ENCODE results near the gene RAI14. TPM values are rescaled to one million over a fixed set of nuclear protein-coding genes. Genes with fewer than 3 reads are reported as not detected.

RAI14 gene
- total RNA-seq, 1 donor from 2014 or later: 260 TPM

DNA sequence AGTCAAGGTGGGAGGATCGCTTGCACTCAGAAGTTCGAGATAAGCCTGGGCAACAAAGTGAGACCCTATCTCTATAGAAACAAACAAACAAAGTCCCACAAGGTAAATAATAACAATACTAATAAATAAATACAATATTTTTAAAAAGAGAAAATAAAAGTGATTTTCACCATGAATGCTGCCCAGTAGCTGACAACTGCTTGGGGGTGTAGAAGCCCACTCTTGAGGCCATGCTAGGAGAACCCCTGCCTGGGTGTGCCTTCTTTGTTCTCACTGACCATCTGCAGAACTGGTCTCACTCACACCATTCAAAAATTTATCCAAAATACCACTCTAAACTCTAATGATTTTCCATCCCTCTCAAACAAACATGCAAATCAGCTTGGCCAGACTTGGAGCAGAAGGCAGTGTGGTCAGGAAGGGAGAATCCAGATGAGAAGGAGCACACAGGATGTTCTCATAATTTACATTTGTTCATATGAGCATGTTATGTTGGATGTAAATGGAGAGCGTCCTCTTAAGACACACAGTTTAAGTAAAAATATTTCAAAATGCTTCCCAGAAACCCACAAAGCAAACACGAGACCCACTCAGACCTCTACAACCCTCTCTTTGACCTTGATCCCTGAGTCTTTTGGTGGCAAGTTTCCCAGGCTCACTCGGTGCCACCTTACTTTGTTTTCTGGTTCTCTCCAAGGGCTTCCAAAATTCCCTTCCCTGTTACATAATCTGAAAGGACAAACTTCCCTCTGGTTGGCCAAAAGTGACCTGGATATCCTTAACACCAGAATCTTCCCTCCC, 7.9 kb upstream of the RAI14 start:
- Mint-ChIP-seq H3K4me3 (ENCODE audit: unreplicated experiment) (no peak overlapping the region), H3K27me3 (ENCODE audit: low read depth) (no peaks in the 10 kb centered on the region), H3K27ac (ENCODE audit: unreplicated experiment) (peak overlapping the region; percentile 76), H3K4me1 (ENCODE audit: low read depth) (peaks cover 39% of the 10 kb centered on the region), H3K9me3 (ENCODE audit: low read depth) (peaks cover 9% of the 10 kb centered on the region), H3K36me3 (ENCODE audit: low read depth) (peaks cover 3% of the 10 kb centered on the region)
- no peak for DNase-seq (ENCODE audit: low spot score)
- TF ChIP-seq, protein P1, sequence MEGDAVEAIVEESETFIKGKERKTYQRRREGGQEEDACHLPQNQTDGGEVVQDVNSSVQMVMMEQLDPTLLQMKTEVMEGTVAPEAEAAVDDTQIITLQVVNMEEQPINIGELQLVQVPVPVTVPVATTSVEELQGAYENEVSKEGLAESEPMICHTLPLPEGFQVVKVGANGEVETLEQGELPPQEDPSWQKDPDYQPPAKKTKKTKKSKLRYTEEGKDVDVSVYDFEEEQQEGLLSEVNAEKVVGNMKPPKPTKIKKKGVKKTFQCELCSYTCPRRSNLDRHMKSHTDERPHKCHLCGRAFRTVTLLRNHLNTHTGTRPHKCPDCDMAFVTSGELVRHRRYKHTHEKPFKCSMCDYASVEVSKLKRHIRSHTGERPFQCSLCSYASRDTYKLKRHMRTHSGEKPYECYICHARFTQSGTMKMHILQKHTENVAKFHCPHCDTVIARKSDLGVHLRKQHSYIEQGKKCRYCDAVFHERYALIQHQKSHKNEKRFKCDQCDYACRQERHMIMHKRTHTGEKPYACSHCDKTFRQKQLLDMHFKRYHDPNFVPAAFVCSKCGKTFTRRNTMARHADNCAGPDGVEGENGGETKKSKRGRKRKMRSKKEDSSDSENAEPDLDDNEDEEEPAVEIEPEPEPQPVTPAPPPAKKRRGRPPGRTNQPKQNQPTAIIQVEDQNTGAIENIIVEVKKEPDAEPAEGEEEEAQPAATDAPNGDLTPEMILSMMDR (IDR thresholded peaks at IDR 0.05): no peak

DNA sequence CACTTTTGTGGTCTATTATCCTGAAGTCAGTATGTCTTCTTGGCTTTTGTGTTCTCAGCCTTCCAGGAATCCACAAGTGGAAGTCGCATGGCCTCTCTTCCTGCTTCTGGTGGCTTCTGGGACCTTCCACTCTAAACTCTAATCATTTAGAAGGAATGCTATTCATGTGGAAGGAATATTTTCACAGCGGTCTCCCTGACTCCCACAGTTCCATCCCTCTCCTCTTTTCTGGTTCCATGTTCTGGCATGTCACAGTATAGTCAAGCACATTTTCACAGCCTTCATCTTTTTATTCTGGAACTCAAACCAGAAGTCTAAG, 7.3 kb upstream of the RAI14 start:
- Mint-ChIP-seq H3K27me3 (ENCODE audit: low read depth) (no peaks in the 10 kb centered on the region), H3K4me3 (ENCODE audit: unreplicated experiment) (no peak overlapping the region), H3K27ac (ENCODE audit: unreplicated experiment) (peak overlapping the region; percentile 76), H3K36me3 (ENCODE audit: low read depth) (peaks cover 3% of the 10 kb centered on the region), H3K9me3 (ENCODE audit: low read depth) (peaks cover 9% of the 10 kb centered on the region), H3K4me1 (ENCODE audit: low read depth) (peaks cover 44% of the 10 kb centered on the region)
- DNase-seq (ENCODE audit: low spot score): no peak
- TF ChIP-seq, protein P1 (IDR thresholded peaks at IDR 0.05): no peak

DNA sequence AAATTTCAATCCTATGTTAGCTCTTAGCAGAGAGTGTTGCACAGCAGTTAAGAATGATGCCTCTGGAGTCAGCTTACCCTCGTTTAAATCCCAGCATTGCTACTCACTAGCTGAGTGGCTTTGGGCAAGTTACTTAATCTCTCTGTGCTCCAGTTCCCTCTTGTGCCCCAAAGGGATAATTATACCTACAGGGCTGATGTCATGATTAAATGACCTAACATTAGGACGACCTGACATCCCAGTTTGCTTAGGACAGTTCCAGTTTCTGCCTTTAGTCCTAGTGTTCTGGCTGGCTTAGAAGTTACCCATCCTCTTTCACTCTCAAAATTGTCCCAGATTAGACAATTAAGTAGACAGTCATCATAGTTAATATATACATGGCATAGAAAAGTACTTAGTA, 4.3 kb upstream of the RAI14 start:
- no peak overlapping the region for H3K27ac Mint-ChIP-seq (ENCODE audit: unreplicated experiment)
- no peaks in the 10 kb centered on the region for H3K9me3 Mint-ChIP-seq (ENCODE audit: low read depth)
- H3K4me1 Mint-ChIP-seq (ENCODE audit: low read depth): peaks cover 54% of the 10 kb centered on the region
- H3K4me3 Mint-ChIP-seq (ENCODE audit: unreplicated experiment): no peak overlapping the region
- TF ChIP-seq, protein P1 (IDR thresholded peaks at IDR 0.05): no peak
- no peak for DNase-seq (ENCODE audit: low spot score)
- no peaks in the 10 kb centered on the region for H3K27me3 Mint-ChIP-seq (ENCODE audit: low read depth)
- no peaks in the 10 kb centered on the region for H3K36me3 Mint-ChIP-seq (ENCODE audit: low read depth)

DNA sequence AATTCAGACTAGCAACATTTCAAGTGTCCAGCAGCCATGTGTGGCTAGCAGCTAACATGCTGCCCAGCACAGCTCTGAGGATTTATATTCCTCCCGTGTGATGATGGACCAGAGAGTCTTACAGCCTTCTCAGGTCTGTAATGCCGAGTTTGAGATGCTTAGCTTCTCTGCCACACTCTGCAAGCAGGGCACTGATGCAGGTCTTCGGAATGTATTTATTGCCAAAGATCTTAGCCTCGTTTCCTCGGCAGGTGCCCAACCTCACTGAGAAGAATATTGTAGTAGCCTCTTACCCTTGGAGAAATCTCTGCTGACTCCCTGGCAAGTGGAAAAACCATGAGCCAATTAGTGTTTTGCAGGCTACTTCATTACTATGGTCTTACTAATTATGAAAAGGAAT, 3.7 kb upstream of the RAI14 start:
- TF ChIP-seq, protein P1 (IDR thresholded peaks at IDR 0.05): no peak
- H3K27me3 Mint-ChIP-seq (ENCODE audit: low read depth): no peaks in the 10 kb centered on the region
- no peaks in the 10 kb centered on the region for H3K36me3 Mint-ChIP-seq (ENCODE audit: low read depth)
- H3K4me3 Mint-ChIP-seq (ENCODE audit: unreplicated experiment): no peak overlapping the region
- no peaks in the 10 kb centered on the region for H3K9me3 Mint-ChIP-seq (ENCODE audit: low read depth)
- peak overlapping the region; percentile 45 for H3K27ac Mint-ChIP-seq (ENCODE audit: unreplicated experiment)
- peaks cover 55% of the 10 kb centered on the region for H3K4me1 Mint-ChIP-seq (ENCODE audit: low read depth)
- no peak for DNase-seq (ENCODE audit: low spot score)

DNA sequence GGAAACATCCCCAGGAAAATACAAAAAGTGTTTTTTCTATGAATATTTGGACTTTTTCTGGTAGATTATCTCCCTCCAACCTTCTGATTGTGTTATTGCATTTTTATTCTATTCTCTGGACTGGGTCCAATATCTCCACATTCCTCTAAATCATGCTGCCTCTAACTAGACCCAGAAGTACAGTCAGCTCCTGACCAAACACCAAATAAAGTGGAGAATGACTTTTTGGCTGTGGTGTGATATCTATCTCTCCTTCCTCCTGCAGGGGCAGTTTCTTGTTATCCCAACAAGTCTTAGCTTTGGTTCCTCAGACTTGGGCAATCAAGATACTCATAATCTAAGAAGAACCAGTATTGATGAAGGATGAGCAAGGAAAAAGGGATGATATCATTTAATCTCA, 3.2 kb upstream of the RAI14 start:
- Mint-ChIP-seq H3K36me3 (ENCODE audit: low read depth) (no peaks in the 10 kb centered on the region), H3K9me3 (ENCODE audit: low read depth) (no peaks in the 10 kb centered on the region), H3K4me3 (ENCODE audit: unreplicated experiment) (no peak overlapping the region), H3K4me1 (ENCODE audit: low read depth) (peaks cover 59% of the 10 kb centered on the region), H3K27me3 (ENCODE audit: low read depth) (no peaks in the 10 kb centered on the region), H3K27ac (ENCODE audit: unreplicated experiment) (peak overlapping the region; percentile 45)
- TF ChIP-seq, protein P1 (IDR thresholded peaks at IDR 0.05): peak; percentile 18
- no peak for DNase-seq (ENCODE audit: low spot score)
